Mucosa of descending colon (tissue), 3 donors: Measurements from ENCODE around the gene NELL2. TPM values are rescaled to one million over a fixed set of nuclear protein-coding genes. Genes with fewer than 3 reads are reported as not detected.

Experiments
- ATAC-seq: fragments of 200-7000 bp; cut with Tn5 transposase; one replicate; pipeline ENCODE4 v1.9.1; 2020; ENCODE audit warnings: mild to moderate bottlenecking, moderate library complexity
- DNase-seq, 3 donors: peaks; one replicate each; pipeline ENCODE4 v3.0.0-alpha.2; 2020
- H3K36me3 ChIP-seq: fragments of 200-600 bp; one replicate; pipeline ENCODE4 v1.8.0; 2021; ENCODE audit warnings: low read depth, mild to moderate bottlenecking
- H3K4me1 ChIP-seq: fragments of 200-600 bp; one replicate; pipeline ENCODE4 v1.8.0; 2021; ENCODE audit warnings: low read depth, mild to moderate bottlenecking
- H3K4me3 ChIP-seq: fragments of 200-600 bp; one replicate; pipeline ENCODE4 v1.8.0; 2021; ENCODE audit warnings: mild to moderate bottlenecking
- H3K9me3 ChIP-seq: fragments of 200-600 bp; one replicate; pipeline ENCODE4 v1.8.0; 2021; ENCODE audit warnings: mild to moderate bottlenecking
- CTCF ChIP-seq: fragments of 200-600 bp; IDR thresholded peaks from one replicate; pipeline ENCODE4 v1.8.0; 2022; ENCODE audit warnings: antibody characterized with exemption, mild to moderate bottlenecking
- intact Hi-C, 2 donors: fragments of 100-400 bp; cut with DNase I in 1 of 2; cut with micrococcal nuclease in 1 of 2; formaldehyde crosslinking; loops; one replicate each; pipeline versions ENCODE4 v1.11.0 to v1.11.1; 2022; cut with DNase I, micrococcal nuclease
- total RNA-seq, 3 donors: library from RNA; stranded (reverse); fragmentation: NEBNext Ultra II Directional in 2 of 3; extraction: Animal tissue kit (Norgen Biotek cat#: 25700) in 2 of 3; gene quantifications; one replicate each; pipeline versions ENCODE4 v1.2.1 to v1.2.4, GENCODE V29; 2021 to 2023
- donor health status: DM: no; HTN: no; CAD: no; lungs with moderate emphysema.
- donor health status: DM: no; HTN: no; CAD: no.
- donor health status: DM: no; HTN: yes; CAD: no.

The NELL2 gene
- total RNA-seq, 3 donors from 2014 or later = 2.4 to 7.4 (median 5.8) TPM

GRCh38 chr12:44490181-44490580, 385.9 kb downstream of the NELL2 start:
- DNase-seq = no peak
- no peak overlapping the region for H3K4me3 ChIP-seq
- no peak for ATAC-seq
- TF ChIP-seq CTCF = no peak
- H3K36me3 ChIP-seq = no peaks in the 10 kb centered on the region
- intact Hi-C loops = no loop called here
- no peaks in the 10 kb centered on the region for H3K4me1 ChIP-seq
- H3K9me3 ChIP-seq = peaks cover 3% of the 10 kb centered on the region

- Histone ChIP-seq H3K36me3 (no peaks in the 10 kb centered on the region), H3K4me1 (no peaks in the 10 kb centered on the region), H3K9me3 (peaks cover 3% of the 10 kb centered on the region), H3K4me3 (no peak overlapping the region)
- ATAC-seq (no peak), DNase-seq (no peak)
- no peak for TF ChIP-seq CTCF
- intact Hi-C loops = no loop called here
These were observed 387.9 kb downstream of the NELL2 start for GRCh38 chr12:44488180-44488579.

- ATAC-seq = no peak
- Histone ChIP-seq H3K36me3 (no peaks in the 10 kb centered on the region), H3K4me1 (no peaks in the 10 kb centered on the region), H3K4me3 (no peak overlapping the region), H3K9me3 (peaks cover 3% of the 10 kb centered on the region)
- DNase-seq = no peak
- TF ChIP-seq CTCF = no peak
- intact Hi-C loops = no loop called here
These were observed 391.3 kb downstream of the NELL2 start for GRCh38 chr12:44484862-44485261.

GRCh38 chr12:44477331-44477980, 398.7 kb downstream of the NELL2 start:
- intact Hi-C loops = no loop called here
- ATAC-seq (no peak), DNase-seq (no peak)
- no peak for TF ChIP-seq CTCF
- Histone ChIP-seq H3K36me3 (no peaks in the 10 kb centered on the region), H3K9me3 (peaks cover 23% of the 10 kb centered on the region), H3K4me1 (no peaks in the 10 kb centered on the region), H3K4me3 (no peak overlapping the region)

- H3K36me3 ChIP-seq = no peaks in the 10 kb centered on the region
- intact Hi-C loops = no loop called here
- no peak overlapping the region for H3K4me3 ChIP-seq
- ATAC-seq (no peak), DNase-seq (no peak)
- TF ChIP-seq CTCF = no peak
- H3K9me3 ChIP-seq = peaks cover 23% of the 10 kb centered on the region
- no peaks in the 10 kb centered on the region for H3K4me1 ChIP-seq
These were observed 399.4 kb downstream of the NELL2 start for GRCh38 chr12:44476683-44477082.

GRCh38 chr12:44465139-44465538, 411.0 kb downstream of the NELL2 start:
- no peak for TF ChIP-seq CTCF
- Histone ChIP-seq H3K4me1 (no peaks in the 10 kb centered on the region), H3K4me3 (no peak overlapping the region), H3K36me3 (no peaks in the 10 kb centered on the region), H3K9me3 (no peaks in the 10 kb centered on the region)
- ATAC-seq (no peak), DNase-seq (no peak)
- intact Hi-C loops = no loop called here
